Upper lobe of left lung (tissue), 6 donors: Measurements from ENCODE around the gene G3BP1. TPM values are rescaled to one million over a fixed set of nuclear protein-coding genes. Genes with fewer than 3 reads are reported as not detected.
A peak's percentile ranks its signal among the peaks of the same experiment; 100 is the strongest.
"Not testable (repeated sequence)": the region's sequence is repeated elsewhere in the genome, so short reads cannot be mapped to it uniquely, and the experiment has no call there.

Source experiments
- ATAC-seq, 2 donors: fragments of 200-7000 bp; cut with Tn5 transposase; one replicate each; pipeline ENCODE4 v1.9.1; 2022; ENCODE audit warnings: mild to moderate bottlenecking in 2 of 2, moderate library complexity in 2 of 2; ENCODE audit not compliant: low FRiP score in 2 of 2
- DNase-seq, 2 donors: peaks; one replicate each; pipeline ENCODE4 v3.0.0-alpha.2; 2019 to 2020
- H3K27ac ChIP-seq, 4 donors: fragments of 200-600 bp; sonication (generic); one replicate each; pipeline ENCODE4 v1.5.1; 2016 to 2019
- H3K27me3 ChIP-seq, 4 donors: fragments of 200-600 bp; sonication (generic); one replicate each; pipeline ENCODE4 v1.5.1; 2017 to 2019
- H3K36me3 ChIP-seq, 4 donors: fragments of 200-600 bp; sonication (generic); one replicate each; pipeline ENCODE4 v1.5.1; 2016 to 2019
- H3K4me1 ChIP-seq, 4 donors: fragments of 200-600 bp; sonication (generic); one replicate each; pipeline ENCODE4 v1.5.1; 2018 to 2019
- H3K4me3 ChIP-seq, 4 donors: fragments of 200-600 bp; sonication (generic); one replicate each; pipeline ENCODE4 v1.5.1; 2017 to 2019; ENCODE audit warnings: mild to moderate bottlenecking in 2 of 4, moderate library complexity in 1 of 4
- H3K9me3 ChIP-seq, 4 donors: fragments of 200-600 bp; sonication (generic); one replicate each; pipeline ENCODE4 v1.5.1; 2018 to 2019
- EP300 ChIP-seq, 4 donors: sonication (generic); formaldehyde crosslinking; IDR thresholded peaks; one replicate each; pipeline ENCODE4 v1.5.1; 2017; ENCODE audit warnings: antibody characterized with exemption in 4 of 4, control low read depth in 2 of 4
- POLR2A ChIP-seq, 4 donors: fragments of 450-650 bp; IDR thresholded peaks; one replicate each; pipeline ENCODE4 v1.5.1; 2016 to 2017; ENCODE audit warnings: antibody characterized with exemption in 4 of 4, mild to moderate bottlenecking in 2 of 4
- POLR2AphosphoS5 ChIP-seq, 2 donors: sonication (generic); formaldehyde crosslinking; IDR thresholded peaks; one replicate each; pipeline ENCODE4 v1.5.1; 2017; ENCODE audit warnings: antibody characterized with exemption in 2 of 2
- WGBS, 2 donors: methylation state at CpG; one replicate each; pipeline ENCODE4 v1.1.5; 2017 to 2018; 5-methylcytosine and 5-hydroxymethylcytosine counted together
- total RNA-seq, 6 donors: library from RNA; depleted of rRNA in 4 of 6; stranded (reverse); fragments of >200 nt in 4 of 6; gene quantifications; one replicate each; pipeline versions ENCODE4 v1.1.0 to v1.2.1, GENCODE V29; 2016 to 2021
- TF ChIP-seq, protein P1 (sequence below), 6 experiments: fragments of 450-650 bp in 4 of 6; fragments of 200-600 bp in 2 of 6; sonication (generic) in 2 of 6; IDR thresholded peaks; one replicate each; pipeline ENCODE4 v1.5.1; 2016 to 2019; ENCODE audit warnings: antibody characterized with exemption in 6 of 6
- donor health status: DM: no; HTN: no; CAD: no; lungs with moderate emphysema.
- donor health status: DM: no; HTN: yes; CAD: no; lungs with severe emphysema.

G3BP1 gene
- total RNA-seq, 6 donors from 2014 or later, result 40.9 to 169 (median 81.6) TPM

DNA sequence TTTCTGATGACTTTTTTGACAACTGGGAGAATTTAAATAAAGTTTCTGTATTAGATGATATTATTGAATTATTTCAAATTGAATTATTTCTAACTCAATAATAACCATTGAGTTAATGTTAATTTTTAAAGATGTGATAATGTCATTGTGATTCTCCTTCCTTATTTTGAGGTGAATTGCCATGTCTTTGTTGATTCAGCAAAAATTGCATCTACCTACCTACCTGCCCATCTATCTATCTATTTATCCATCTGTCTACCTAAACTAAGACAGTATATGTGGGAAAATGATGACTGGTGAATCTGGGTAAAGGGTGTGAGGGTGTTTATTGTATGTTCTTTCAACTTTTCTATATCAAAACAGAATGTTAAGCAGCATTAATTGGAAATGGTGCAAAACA, 75.0 kb downstream of the G3BP1 start:
- ATAC-seq, result no peak
- Histone ChIP-seq H3K4me3 (no peak overlapping the region), H3K27me3 (no peaks in the 10 kb centered on the region), H3K9me3 (no peaks in the 10 kb centered on the region), H3K27ac (no peak overlapping the region), H3K36me3 (no peaks in the 10 kb centered on the region), H3K4me1 (no peaks in the 10 kb centered on the region)
- no peak for DNase-seq
- TF ChIP-seq POLR2AphosphoS5 (IDR thresholded peaks at IDR 0.05) (no peak), POLR2A (IDR thresholded peaks at IDR 0.05) (no peak), EP300 (IDR thresholded peaks at IDR 0.05) (no peak)
- TF ChIP-seq, protein P1, sequence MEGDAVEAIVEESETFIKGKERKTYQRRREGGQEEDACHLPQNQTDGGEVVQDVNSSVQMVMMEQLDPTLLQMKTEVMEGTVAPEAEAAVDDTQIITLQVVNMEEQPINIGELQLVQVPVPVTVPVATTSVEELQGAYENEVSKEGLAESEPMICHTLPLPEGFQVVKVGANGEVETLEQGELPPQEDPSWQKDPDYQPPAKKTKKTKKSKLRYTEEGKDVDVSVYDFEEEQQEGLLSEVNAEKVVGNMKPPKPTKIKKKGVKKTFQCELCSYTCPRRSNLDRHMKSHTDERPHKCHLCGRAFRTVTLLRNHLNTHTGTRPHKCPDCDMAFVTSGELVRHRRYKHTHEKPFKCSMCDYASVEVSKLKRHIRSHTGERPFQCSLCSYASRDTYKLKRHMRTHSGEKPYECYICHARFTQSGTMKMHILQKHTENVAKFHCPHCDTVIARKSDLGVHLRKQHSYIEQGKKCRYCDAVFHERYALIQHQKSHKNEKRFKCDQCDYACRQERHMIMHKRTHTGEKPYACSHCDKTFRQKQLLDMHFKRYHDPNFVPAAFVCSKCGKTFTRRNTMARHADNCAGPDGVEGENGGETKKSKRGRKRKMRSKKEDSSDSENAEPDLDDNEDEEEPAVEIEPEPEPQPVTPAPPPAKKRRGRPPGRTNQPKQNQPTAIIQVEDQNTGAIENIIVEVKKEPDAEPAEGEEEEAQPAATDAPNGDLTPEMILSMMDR (IDR thresholded peaks at IDR 0.05), result no peak

DNA sequence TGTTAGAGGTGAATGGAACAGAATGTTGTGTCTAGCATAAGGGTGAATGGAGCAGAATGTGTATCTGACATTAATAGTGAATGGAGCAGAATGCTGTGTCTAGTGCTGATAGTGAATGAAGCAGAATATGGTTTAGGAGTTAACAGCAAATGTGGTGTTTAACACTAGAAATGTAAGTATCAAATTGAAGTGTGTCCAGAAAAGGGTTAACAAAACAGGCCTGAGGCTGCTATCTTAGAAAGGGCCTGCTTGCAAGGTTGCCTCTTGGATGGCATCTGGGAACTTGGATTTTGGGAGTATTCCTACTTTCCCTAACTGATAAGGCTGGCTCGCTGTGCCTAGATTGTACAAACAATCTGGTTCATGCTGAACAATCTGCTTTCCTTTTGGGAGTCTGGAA, 76.1 kb downstream of the G3BP1 start:
- DNase-seq (no peak), ATAC-seq (no peak)
- TF ChIP-seq, protein P1 (IDR thresholded peaks at IDR 0.05), result no peak
- TF ChIP-seq POLR2A (IDR thresholded peaks at IDR 0.05), result no peak
- TF ChIP-seq EP300 (IDR thresholded peaks at IDR 0.05), result no peak
- TF ChIP-seq POLR2AphosphoS5 (IDR thresholded peaks at IDR 0.05), result no peak
- Histone ChIP-seq H3K4me1 (no peaks in the 10 kb centered on the region), H3K9me3 (no peaks in the 10 kb centered on the region), H3K27me3 (no peaks in the 10 kb centered on the region), H3K27ac (no peak overlapping the region), H3K36me3 (no peaks in the 10 kb centered on the region), H3K4me3 (no peak overlapping the region)
- 38 to 69% methylated on average over 1 of the region's 1 CpG for WGBS, 2 donors

DNA sequence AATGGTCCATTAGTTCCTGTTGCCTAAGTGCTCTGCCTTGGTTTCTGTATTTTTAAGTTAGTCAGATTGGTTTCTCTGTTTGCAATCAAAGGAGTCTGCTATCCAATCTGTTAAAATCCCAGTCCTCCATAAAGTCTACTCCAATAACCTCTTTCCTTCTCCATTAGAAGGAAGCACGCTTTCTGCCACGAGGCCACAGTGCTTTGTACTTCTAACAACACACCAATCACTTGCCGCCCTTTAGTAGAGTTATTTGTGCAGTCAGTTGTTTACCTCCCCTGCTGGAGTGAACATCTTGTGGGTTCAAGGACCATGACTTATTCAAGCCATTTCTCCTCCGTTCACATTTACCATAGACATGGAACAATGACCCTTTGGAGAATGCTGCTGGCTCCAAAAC, 83.9 kb downstream of the G3BP1 start:
- H3K27me3 ChIP-seq, result no peaks in the 10 kb centered on the region
- TF ChIP-seq, protein P1 (IDR thresholded peaks at IDR 0.05), result no peak
- no peak for TF ChIP-seq EP300 (IDR thresholded peaks at IDR 0.05)
- no peak for TF ChIP-seq POLR2A (IDR thresholded peaks at IDR 0.05)
- no peak for TF ChIP-seq POLR2AphosphoS5 (IDR thresholded peaks at IDR 0.05)

GRCh38 chr5:151856861-151857260, 85.1 kb downstream of the G3BP1 start:
- no peak overlapping the region for H3K27ac ChIP-seq
- ATAC-seq (no peak), DNase-seq (peak in 1 of 2 donors; percentile 67)
- H3K4me1 ChIP-seq, result no peaks in the 10 kb centered on the region
- no peak overlapping the region for H3K4me3 ChIP-seq
- TF ChIP-seq POLR2AphosphoS5 (IDR thresholded peaks at IDR 0.05), result no peak
- TF ChIP-seq POLR2A (IDR thresholded peaks at IDR 0.05), result no peak
- TF ChIP-seq EP300 (IDR thresholded peaks at IDR 0.05), result no peak
- TF ChIP-seq, protein P1 (IDR thresholded peaks at IDR 0.05), result no peak
- H3K36me3 ChIP-seq, result no peaks in the 10 kb centered on the region
- WGBS, 2 donors, result 93 to 100% methylated on average over 2 to 5 of the region's 5 CpGs
- no peaks in the 10 kb centered on the region for H3K9me3 ChIP-seq
- H3K27me3 ChIP-seq, result no peaks in the 10 kb centered on the region

More for the DNA sequence above, 83.9 kb downstream of the G3BP1 start:
- H3K27ac ChIP-seq, result no peak overlapping the region
- H3K36me3 ChIP-seq, result no peaks in the 10 kb centered on the region
- ATAC-seq (no peak), DNase-seq (no peak)
- no peaks in the 10 kb centered on the region for H3K4me1 ChIP-seq
- no peaks in the 10 kb centered on the region for H3K9me3 ChIP-seq
- WGBS, 2 donors, result 87 to 94% methylated on average over 4 of the region's 4 CpGs
- H3K4me3 ChIP-seq, result no peak overlapping the region

DNA sequence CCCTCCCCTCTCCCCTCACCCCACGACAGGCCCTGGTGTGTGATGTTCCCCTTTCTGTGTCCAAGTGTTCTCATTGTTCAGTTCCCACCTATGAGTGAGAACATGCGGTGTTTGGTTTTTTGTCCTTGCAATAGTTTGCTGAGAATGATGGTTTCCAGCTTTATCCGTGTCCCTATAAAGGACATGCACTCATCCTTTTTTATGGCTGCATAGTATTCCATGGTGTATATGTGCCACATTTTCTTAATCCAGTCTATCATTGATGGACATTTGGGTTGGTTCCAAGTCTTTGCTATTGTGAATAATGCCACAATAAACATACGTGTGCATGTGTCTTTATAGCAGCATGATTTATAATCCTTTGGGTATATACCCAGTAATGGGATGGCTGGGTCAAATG, 89.1 kb downstream of the G3BP1 start:
- not testable (repeated sequence) for H3K4me3 ChIP-seq, H3K9me3 ChIP-seq, H3K4me1 ChIP-seq, H3K36me3 ChIP-seq, ATAC-seq, H3K27me3 ChIP-seq, H3K27ac ChIP-seq, DNase-seq
- WGBS, 2 donors, result 93 to 95% methylated on average over 3 of the region's 4 CpGs

Other genes with a start within 250 kb of the G3BP1 start
- 1 to 10 TPM in 1 of 6 donors, under 1 TPM in 4, not detected in 1; under 0.01 to 2.3 (median 0.06) TPM for gene FAT2, start 180.6 kb upstream of the G3BP1 start, total RNA-seq
- 1,000 to 10,000 TPM in 1 of 6 donors, 100 to 1,000 TPM in 5; 234 to 1,553 (median 581) TPM for gene SPARC, start 85.0 kb upstream of the G3BP1 start, total RNA-seq
- 10 to 100 TPM; 57.6 to 87.0 (median 66.9) TPM for gene ATOX1, start 13.3 kb upstream of the G3BP1 start, total RNA-seq
- not detected for gene GLRA1, start 152.9 kb downstream of the G3BP1 start, total RNA-seq